HUES48 (cell line): ENCODE results near the gene ARHGEF35.
"Not testable (repeated sequence)": the region's sequence is repeated elsewhere in the genome, so short reads cannot be mapped to it uniquely, and the experiment has no call there.

Experiments
- H3K27ac ChIP-seq: one replicate; pipeline ENCODE4 v1.7.0; 2013; ENCODE audit warnings: low read depth, low read length, inconsistent platforms
- H3K27me3 ChIP-seq: 2 replicates; pipeline ENCODE4 v1.6.1; 2013; ENCODE audit warnings: mild to moderate bottlenecking, low read length; ENCODE audit not compliant: control insufficient read depth, insufficient read depth
- H3K36me3 ChIP-seq: 2 replicates; pipeline ENCODE4 v1.6.1; 2013; ENCODE audit warnings: low read length; ENCODE audit not compliant: control insufficient read depth, insufficient read depth
- H3K4me1 ChIP-seq: 2 replicates; pipeline ENCODE4 v1.6.1; 2013; ENCODE audit warnings: mild to moderate bottlenecking, low read length; ENCODE audit not compliant: control insufficient read depth, insufficient read depth
- H3K4me3 ChIP-seq: 2 replicates; pipeline ENCODE4 v1.5.1; 2013; ENCODE audit warnings: mild to moderate bottlenecking, low read depth, low read length
- H3K9ac ChIP-seq: 2 replicates; pipeline ENCODE4 v1.6.1; 2013; ENCODE audit warnings: mild to moderate bottlenecking, low read depth, low read length, moderate library complexity
- H3K9me3 ChIP-seq: 2 replicates; pipeline ENCODE4 v1.6.1; 2013; ENCODE audit warnings: low read length; ENCODE audit not compliant: control insufficient read depth, insufficient read depth

Gene ARHGEF35

DNA sequence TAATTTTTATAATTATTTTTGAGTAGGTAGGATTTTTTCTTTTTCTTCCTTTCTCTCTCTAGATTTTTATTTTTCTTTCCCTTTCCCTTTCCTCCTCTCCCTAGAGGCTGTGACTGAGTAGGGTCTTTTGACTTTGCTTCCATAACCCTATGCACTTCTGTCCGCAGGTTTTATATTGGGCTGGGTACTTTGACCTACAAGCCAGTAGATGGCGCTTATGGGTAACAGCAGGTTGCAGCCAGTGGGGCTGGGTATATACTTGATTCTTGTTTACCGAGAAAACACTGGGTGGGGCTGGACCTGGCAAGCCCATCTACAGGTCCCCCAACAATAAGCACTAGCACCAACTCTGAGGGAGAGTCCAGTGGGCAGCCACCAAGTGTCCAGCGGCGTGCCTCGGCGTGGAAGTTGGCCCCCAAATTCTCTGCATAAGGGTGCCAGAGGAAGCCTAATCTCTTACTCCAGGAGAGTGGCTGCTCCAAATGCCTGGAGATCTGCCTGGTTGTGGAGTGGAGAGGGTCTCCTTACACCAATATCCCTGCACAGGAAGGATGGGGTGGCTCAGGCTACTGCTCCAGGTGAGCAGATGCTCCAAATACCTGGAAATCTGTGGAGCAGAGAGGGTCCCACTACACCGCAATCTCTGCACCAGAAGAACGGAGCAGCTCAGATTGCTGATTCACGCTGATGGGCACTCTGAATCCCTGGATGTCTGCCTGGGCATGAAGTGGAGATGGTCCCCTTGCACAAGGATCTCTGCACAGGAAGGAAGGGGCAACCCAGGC is 17.1 kb downstream of the ARHGEF35 start:
- not testable (repeated sequence) for H3K4me1 ChIP-seq, H3K4me3 ChIP-seq, H3K9ac ChIP-seq, H3K27me3 ChIP-seq, H3K27ac ChIP-seq, H3K9me3 ChIP-seq, H3K36me3 ChIP-seq

DNA sequence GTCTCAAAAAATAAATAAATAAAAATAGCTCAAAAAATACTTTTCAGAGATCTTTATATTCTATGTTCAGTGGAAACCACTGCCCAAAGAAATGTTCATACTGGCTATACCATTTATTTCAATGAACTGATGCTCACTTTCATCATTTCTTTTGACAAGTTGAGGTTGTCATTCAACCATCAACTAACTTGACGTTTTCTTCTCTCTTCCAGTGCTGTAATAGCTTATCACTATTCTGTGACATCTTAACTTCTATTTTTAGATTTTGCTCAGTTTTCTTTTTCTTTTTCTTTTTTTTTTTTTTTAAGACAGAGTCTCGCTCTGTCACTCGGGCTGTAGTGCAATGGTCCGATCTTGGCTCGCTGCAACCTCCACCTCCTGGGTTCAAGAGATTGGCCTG is 21.0 kb downstream of the ARHGEF35 start:
- H3K27me3 ChIP-seq = no peaks in the 10 kb centered on the region
- no peaks in the 10 kb centered on the region; the same call in 1 of the 2 replicates for H3K9me3 ChIP-seq
- no peak overlapping the region for H3K4me3 ChIP-seq
- H3K9ac ChIP-seq = no peak overlapping the region
- no peaks in the 10 kb centered on the region for H3K36me3 ChIP-seq
- no peaks in the 10 kb centered on the region for H3K4me1 ChIP-seq
- H3K27ac ChIP-seq = no peak overlapping the region

DNA sequence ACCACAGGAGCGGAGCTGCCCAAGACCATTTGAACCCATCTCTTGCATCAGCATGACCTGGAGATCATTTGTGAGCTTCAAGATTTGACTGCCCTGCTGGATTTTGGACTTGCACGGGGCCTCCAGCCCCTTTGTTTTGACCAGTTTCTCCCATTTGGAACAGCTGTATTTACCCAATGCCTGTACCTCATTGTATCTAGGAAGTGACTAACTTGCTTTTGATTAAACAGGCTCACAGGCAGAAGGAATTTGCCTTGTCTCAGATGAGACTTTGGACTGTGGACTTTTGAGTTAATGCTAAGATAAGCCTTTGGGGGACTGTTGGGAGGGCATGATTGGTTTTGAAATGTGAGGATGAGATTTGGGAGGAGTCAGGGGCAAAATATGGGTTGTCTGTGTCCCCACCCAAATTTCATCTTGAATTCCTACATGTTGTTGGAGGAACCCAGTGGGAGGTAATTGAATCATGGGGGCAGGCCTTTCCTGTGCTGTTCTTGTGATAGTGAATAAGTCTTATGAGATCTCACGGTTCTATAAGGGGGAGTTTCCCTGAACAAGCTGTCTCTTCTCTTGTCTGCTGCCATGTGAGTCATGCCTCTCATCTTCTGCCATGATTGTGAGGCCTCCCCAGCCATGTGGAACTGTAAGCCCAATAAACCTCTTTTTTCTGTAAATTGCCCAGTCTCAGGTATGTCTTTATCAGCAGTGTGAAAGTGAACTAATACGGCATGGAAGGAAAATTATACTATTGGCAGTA is 23.9 kb downstream of the ARHGEF35 start:
- not testable (repeated sequence) for H3K9ac ChIP-seq, H3K27ac ChIP-seq, H3K27me3 ChIP-seq, H3K4me1 ChIP-seq, H3K9me3 ChIP-seq, H3K36me3 ChIP-seq, H3K4me3 ChIP-seq

DNA sequence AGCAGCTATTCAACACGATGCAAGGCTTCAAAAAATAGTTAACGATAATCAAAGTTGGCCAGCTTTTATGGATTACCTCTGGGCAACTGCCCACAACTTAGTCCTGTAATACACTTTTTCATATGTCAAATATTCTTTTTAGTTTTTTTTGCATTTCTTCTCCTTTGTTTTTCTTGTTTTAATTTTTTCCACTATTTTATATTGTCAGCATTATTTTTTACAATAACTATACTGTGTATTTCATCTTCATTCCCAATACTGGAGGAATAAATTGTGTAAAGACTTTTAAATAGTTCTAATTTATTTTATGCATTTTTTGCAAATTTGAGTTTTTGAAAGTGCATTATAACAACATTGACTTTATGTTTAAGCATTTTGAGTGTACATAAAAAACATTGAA is 30.8 kb downstream of the ARHGEF35 start:
- no peaks in the 10 kb centered on the region for H3K4me1 ChIP-seq
- no peak overlapping the region for H3K4me3 ChIP-seq
- H3K27me3 ChIP-seq = no peaks in the 10 kb centered on the region
- H3K27ac ChIP-seq = no peak overlapping the region
- H3K9me3 ChIP-seq = no peaks in the 10 kb centered on the region
- no peak overlapping the region for H3K9ac ChIP-seq
- H3K36me3 ChIP-seq = no peaks in the 10 kb centered on the region

DNA sequence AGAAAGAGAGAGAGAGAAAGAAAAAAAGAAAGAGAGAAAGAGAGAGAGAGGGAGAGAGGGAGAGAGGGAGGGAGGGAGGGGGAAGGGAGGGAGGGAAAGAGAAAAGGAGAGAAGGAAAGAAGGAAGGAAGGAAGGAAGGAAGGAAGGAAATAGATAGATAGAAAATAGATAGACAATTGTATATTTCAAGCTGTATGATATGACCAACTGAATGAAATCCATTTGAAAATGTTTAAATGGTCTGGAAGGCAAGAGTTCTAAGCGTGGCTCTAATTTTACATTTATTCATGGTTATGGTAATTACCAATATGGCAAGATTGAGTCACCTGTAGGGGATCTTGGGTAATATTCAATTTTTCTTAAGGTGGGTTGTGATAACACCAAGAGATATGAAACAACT is 36.8 kb downstream of the ARHGEF35 start:
- H3K27ac ChIP-seq = no peak overlapping the region
- no peak overlapping the region for H3K9ac ChIP-seq
- H3K36me3 ChIP-seq = no peaks in the 10 kb centered on the region
- H3K27me3 ChIP-seq = no peaks in the 10 kb centered on the region
- H3K4me1 ChIP-seq = no peaks in the 10 kb centered on the region
- no peaks in the 10 kb centered on the region for H3K9me3 ChIP-seq
- H3K4me3 ChIP-seq = no peak overlapping the region

DNA sequence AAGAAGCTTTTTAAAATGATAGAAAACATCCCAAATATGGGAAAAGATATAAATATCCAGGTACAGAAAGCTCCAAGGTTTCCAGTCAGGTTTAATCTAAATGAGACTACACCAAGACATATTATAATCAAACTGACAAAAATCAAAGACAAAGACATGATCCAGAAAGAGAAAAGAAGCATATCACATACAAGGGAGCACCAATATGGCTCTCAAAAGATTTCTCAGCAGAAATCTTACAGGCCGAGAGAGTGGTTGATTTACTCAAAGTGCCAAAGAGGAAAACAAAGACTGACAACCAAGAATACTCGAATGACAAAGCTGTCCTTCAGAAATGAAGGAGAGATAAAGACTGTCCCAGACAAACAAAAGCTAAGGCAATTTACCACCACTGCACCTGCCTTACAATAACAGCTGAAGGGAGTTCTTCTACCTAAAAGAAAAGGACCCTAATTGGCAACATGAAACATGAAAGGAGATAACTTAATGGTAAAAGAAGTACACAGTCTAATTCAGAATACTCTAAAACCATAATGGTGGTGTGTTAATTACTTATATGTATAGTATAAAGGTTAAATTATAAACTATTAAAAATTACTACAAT is 47.3 kb downstream of the ARHGEF35 start:
- Histone ChIP-seq H3K9me3 (peaks cover 20% of the 10 kb centered on the region), H3K27ac (no peak overlapping the region), H3K36me3 (no peaks in the 10 kb centered on the region), H3K9ac (no peak overlapping the region), H3K27me3 (no peaks in the 10 kb centered on the region), H3K4me3 (no peak overlapping the region), H3K4me1 (no peaks in the 10 kb centered on the region)

DNA sequence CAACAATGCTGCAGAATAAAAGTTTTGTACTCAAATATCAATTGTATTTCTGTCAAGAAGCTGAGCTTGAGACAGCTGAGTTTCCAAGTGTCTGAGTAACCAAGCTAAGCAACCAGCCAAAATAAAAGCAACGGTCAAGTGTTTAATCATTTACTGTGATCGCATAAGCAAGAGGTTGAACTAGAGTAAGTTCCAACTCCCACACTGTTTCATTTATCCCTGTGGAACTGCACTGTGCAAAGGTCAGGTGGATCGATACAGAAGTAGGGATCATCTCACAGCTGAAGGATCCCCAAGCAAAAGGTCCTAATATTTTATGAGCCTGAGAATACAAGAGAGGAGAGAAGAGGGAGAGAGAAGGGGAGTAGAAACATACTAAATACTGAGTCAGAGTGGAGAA is 51.2 kb downstream of the ARHGEF35 start:
- no peak overlapping the region for H3K27ac ChIP-seq
- peaks cover 18% of the 10 kb centered on the region; the same call in 1 of the 2 replicates for H3K9me3 ChIP-seq
- no peaks in the 10 kb centered on the region for H3K27me3 ChIP-seq
- no peaks in the 10 kb centered on the region for H3K4me1 ChIP-seq
- H3K36me3 ChIP-seq = no peaks in the 10 kb centered on the region
- H3K9ac ChIP-seq = no peak overlapping the region
- no peak overlapping the region for H3K4me3 ChIP-seq

DNA sequence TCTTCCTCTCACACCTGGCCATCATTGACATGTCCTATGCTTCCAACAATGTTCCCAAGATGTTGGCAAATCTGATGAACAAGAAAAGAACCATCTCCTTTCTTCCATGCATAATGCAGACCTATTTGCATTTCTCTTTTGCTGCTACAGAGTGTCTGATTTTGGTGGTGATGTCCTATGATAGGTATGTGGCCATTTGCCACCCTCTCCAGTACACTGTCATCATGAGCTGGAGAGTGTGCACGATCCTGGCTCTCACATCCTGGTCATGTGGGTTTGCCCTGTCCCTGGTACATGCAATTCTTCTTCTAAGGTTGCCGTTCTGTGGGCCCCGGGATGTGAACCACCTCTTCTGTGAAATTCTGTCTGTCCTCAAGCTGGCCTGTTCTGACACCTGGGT is 53.4 kb downstream of the ARHGEF35 start:
- no peaks in the 10 kb centered on the region for H3K36me3 ChIP-seq

DNA sequence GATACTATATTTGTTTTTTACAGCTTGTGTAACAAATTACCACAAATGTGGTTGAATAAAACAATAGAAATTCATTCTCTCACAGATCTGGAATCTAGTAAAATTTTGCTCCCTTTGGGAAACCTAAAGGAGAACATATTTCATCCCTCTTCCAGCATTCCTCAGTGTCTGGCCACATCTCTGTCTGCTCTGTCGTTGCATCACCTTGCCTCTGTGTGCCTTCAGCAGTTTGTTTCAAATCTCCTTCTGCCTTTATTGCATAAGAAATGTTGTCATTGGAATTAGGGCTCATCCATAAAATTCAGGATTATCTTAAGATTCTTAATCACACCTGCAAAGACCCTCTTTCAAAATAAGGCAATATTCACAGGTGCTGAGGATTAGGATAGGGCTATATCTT is 58.1 kb downstream of the ARHGEF35 start:
- no peak overlapping the region for H3K27ac ChIP-seq
- no peak overlapping the region for H3K9ac ChIP-seq
- no peaks in the 10 kb centered on the region for H3K9me3 ChIP-seq
- no peaks in the 10 kb centered on the region for H3K36me3 ChIP-seq
- H3K4me1 ChIP-seq = no peaks in the 10 kb centered on the region
- H3K4me3 ChIP-seq = no peak overlapping the region
- no peaks in the 10 kb centered on the region for H3K27me3 ChIP-seq

More for the DNA sequence above, 53.4 kb downstream of the ARHGEF35 start:
- Histone ChIP-seq H3K4me3 (no peak overlapping the region), H3K9me3 (no peaks in the 10 kb centered on the region), H3K9ac (no peak overlapping the region), H3K4me1 (no peaks in the 10 kb centered on the region), H3K27ac (no peak overlapping the region), H3K27me3 (no peaks in the 10 kb centered on the region)
